SK-N-SH treated with all-trans-retinoic acid at 6 μM for 48 hours (cell line): ENCODE results near the gene SERPINB6.

ENCODE experiments used
- RARB ChIP-seq: fragments of 250-450 bp; sonication (Bioruptor Pico); IDR thresholded peaks from 2 replicates; pipeline ENCODE4 v1.8.0; 2021; ENCODE audit warnings: mild to moderate bottlenecking, moderate library complexity
- ZC3H10 ChIP-seq: fragments of 250-450 bp; sonication (Bioruptor Pico); IDR thresholded peaks from 2 replicates; pipeline ENCODE4 v1.5.1; 2021; ENCODE audit warnings: mild to moderate bottlenecking, moderate library complexity
- ZFP3 ChIP-seq: fragments of 250-450 bp; sonication (Bioruptor Pico); IDR thresholded peaks from 2 replicates; pipeline ENCODE4 v1.5.0; 2020; ENCODE audit warnings: mild to moderate bottlenecking, moderate library complexity
- ZNF565 ChIP-seq: fragments of 450-650 bp; formaldehyde crosslinking; conservative IDR thresholded peaks from 2 replicates; pipeline ENCODE4 v1.5.0; 2020; ENCODE audit warnings: low read depth, mild to moderate bottlenecking, moderate library complexity
- ZNF8 ChIP-seq: fragments of 450-650 bp; formaldehyde crosslinking; IDR thresholded peaks from 2 replicates; pipeline ENCODE4 v1.5.0; 2020; ENCODE audit warnings: mild to moderate bottlenecking, moderate library complexity
- TF ChIP-seq, protein P1 (sequence below): fragments of 250-450 bp; sonication (Bioruptor Pico); IDR thresholded peaks from 2 replicates; pipeline ENCODE4 v1.5.1; 2020; ENCODE audit warnings: low read depth, mild to moderate bottlenecking, moderate library complexity
- TF ChIP-seq, protein P2 (sequence below): fragments of 250-450 bp; sonication (Bioruptor Pico); IDR thresholded peaks from 2 replicates; pipeline ENCODE4 v1.8.0; 2020; ENCODE audit warnings: mild to moderate bottlenecking, moderate library complexity, borderline replicate concordance
- TF ChIP-seq, protein P3 (sequence below): fragments of 250-450 bp; sonication (Bioruptor Pico); IDR thresholded peaks from 2 replicates; pipeline ENCODE4 v1.5.1; 2021; ENCODE audit warnings: mild to moderate bottlenecking, moderate library complexity

DNA sequence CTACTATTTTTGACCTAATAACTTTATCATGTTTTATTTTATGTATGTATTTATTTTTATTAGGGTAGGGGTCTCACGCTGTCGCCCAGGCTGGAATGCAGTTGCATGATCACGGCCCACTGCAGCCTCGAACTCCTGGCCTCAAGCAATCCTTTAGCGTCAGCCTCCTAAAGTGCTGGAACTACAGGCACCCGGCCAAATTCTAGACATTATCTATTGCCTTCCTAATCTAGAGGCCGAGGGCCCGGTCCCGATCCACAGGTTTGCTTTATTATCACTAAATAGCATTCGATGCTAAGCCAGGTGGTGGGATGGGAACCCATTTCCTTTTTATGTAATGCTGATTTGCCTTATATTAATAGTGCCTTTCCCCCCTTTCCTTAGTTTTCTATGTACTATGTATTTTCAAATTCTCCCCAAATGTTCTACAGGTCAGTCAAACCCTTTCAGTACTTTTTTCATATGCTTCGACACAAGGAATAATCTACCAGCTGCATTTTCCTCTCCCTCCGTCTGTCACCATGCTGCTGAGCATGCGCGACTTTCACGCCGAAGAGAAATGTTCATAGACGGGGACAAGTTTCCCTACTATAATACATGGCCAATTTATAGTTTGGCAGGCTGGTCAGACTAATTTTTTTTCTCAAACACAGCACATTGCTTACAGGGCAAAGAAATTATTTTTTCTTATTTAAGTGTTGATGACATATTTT is 6.4 kb downstream of the SERPINB6 start:
- TF ChIP-seq ZNF565 (CRISPR knock-in tag) (no peak), RARB (CRISPR knock-in tag) (no peak), ZFP3 (CRISPR knock-in tag) (no peak), ZC3H10 (no peak), ZNF8 (no peak)
- TF ChIP-seq, protein P1, sequence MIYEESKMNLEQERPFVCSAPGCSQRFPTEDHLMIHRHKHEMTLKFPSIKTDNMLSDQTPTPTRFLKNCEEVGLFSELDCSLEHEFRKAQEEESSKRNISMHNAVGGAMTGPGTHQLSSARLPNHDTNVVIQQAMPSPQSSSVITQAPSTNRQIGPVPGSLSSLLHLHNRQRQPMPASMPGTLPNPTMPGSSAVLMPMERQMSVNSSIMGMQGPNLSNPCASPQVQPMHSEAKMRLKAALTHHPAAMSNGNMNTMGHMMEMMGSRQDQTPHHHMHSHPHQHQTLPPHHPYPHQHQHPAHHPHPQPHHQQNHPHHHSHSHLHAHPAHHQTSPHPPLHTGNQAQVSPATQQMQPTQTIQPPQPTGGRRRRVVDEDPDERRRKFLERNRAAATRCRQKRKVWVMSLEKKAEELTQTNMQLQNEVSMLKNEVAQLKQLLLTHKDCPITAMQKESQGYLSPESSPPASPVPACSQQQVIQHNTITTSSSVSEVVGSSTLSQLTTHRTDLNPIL: no peak
- TF ChIP-seq, protein P2, sequence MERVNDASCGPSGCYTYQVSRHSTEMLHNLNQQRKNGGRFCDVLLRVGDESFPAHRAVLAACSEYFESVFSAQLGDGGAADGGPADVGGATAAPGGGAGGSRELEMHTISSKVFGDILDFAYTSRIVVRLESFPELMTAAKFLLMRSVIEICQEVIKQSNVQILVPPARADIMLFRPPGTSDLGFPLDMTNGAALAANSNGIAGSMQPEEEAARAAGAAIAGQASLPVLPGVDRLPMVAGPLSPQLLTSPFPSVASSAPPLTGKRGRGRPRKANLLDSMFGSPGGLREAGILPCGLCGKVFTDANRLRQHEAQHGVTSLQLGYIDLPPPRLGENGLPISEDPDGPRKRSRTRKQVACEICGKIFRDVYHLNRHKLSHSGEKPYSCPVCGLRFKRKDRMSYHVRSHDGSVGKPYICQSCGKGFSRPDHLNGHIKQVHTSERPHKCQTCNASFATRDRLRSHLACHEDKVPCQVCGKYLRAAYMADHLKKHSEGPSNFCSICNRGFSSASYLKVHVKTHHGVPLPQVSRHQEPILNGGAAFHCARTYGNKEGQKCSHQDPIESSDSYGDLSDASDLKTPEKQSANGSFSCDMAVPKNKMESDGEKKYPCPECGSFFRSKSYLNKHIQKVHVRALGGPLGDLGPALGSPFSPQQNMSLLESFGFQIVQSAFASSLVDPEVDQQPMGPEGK (CRISPR knock-in tag): no peak
- TF ChIP-seq, protein P3, sequence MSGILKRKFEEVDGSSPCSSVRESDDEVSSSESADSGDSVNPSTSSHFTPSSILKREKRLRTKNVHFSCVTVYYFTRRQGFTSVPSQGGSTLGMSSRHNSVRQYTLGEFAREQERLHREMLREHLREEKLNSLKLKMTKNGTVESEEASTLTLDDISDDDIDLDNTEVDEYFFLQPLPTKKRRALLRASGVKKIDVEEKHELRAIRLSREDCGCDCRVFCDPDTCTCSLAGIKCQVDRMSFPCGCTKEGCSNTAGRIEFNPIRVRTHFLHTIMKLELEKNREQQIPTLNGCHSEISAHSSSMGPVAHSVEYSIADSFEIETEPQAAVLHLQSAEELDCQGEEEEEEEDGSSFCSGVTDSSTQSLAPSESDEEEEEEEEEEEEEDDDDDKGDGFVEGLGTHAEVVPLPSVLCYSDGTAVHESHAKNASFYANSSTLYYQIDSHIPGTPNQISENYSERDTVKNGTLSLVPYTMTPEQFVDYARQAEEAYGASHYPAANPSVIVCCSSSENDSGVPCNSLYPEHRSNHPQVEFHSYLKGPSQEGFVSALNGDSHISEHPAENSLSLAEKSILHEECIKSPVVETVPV (CRISPR knock-in tag): no peak
